NCI-H774 (cell line): ENCODE data around the gene JADE2.
A peak's percentile ranks its signal among the peaks of the same experiment; 100 is the strongest.
"Not testable (repeated sequence)": the region's sequence is repeated elsewhere in the genome, so short reads cannot be mapped to it uniquely, and the experiment has no call there.

ENCODE experiments used
- DNase-seq: peaks from one replicate; lab custom pipeline; 2025; lab: John Stamatoyannopoulos, UW

JADE2 gene

GRCh38 chr5:134524826-134525682 lies at the start of gene JADE2:
Gene JADE2, plus strand, starts transcription at chr5:134525670. Its CDS starts 10,188 bp downstream, at chr5:134535858.
- DNase-seq, result peak; percentile 65

- no peak for DNase-seq
Observed at GRCh38 chr5:134477462-134478245, 47.8 kb upstream of the JADE2 start.

GRCh38 chr5:134479839-134480238 lies 45.6 kb upstream of the JADE2 start:
- DNase-seq, result no peak

DNA sequence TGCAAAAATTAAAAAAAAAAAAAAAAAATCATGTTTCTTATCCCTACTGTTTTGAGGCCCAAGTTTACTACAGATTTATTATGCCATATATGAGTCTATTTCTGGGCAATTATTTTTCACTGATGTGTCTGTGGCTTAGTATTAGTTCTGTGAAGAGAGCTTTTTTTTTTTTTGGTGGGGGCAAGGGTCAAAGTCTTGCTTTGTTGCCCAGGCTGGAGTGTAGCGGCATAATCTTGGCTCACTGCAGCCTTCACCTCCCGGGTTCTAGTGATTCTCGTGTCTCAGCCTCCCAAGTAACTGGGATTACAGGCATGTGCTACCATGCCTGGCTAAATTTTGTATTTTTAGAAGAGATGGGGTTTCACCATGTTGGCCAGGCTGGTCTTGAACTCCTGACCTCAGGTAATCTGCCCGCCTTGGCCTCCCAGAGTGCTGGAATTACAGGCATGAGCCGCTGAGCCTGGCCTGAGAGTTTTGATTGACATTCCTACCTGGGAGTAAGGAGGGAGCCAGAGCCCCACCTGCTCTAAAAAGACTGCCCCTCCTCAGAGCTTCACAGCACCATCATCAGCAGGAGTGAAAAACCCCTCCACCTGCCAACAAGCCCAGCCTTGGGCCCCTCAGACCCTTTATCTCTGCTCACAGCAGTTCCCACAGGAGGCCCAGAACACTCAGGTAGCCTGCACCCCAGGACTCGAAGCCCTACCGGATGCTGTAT lies 36.1 kb upstream of the JADE2 start:
- no peak for DNase-seq

DNA sequence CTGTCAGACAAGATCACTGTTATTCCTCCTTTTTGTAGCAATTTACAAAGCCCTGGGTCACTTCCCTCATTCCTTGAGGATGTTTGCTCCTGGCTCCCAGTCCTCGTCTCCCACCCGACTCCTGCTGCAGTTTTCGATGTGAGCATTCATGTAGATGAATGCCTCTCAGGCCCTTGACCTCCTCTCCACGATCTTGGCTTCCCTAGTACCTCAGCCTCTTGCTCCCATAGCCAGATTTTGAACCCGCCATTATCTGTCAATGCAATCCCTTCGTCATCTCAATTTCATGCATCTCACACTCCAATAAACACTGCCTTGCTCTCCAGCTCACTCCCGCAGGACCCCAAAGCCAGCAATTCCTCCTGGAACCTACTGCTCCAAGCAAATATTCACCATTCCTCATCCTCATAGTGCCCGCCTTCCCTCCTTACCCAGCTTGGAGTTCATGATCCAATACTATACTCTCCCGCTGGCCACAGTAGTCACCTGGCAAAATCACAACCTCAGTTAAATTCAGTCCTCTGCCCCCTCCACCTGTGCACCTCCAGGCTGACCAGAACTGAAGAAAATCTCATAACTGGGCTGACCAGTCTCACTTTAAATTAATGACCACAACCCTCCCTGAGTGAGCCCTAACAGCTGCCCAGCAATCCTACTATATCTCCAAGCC lies 35.1 kb upstream of the JADE2 start:
- no peak for DNase-seq

GRCh38 chr5:134490925-134491271 lies 34.6 kb upstream of the JADE2 start:
- no peak for DNase-seq

GRCh38 chr5:134491841-134492442 lies 33.5 kb upstream of the JADE2 start:
- DNase-seq, result no peak

- DNase-seq, result no peak
Observed at GRCh38 chr5:134492568-134492967, 32.9 kb upstream of the JADE2 start.

DNA sequence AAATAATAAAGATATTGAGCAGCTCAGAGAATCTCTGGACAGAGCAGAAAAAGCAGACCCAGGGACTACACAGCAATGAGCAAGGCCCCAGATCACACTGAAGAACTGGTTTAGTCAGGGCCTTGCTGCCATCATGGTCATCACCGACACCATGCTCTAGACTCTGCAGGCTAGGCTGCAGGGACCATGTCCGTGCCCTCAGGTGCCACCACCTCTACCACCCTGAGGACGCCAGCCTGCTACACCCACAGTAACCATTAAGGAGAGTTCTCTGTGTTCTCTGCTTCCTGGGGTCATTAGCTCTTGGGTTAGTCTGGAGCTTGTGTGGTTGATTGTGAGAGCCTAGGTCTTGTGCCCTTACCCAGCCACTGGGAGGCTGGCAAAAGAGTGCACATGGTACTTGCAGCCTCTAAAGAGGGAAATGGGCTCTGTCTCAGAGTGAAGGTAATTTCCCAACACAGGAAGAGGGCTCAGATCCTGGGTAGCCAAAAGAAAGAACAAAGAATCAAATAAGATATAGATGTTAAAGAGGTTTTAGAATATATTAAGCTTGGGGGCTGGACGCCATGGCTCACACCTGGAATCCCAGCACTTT lies 31.9 kb upstream of the JADE2 start:
- DNase-seq, result no peak

DNA sequence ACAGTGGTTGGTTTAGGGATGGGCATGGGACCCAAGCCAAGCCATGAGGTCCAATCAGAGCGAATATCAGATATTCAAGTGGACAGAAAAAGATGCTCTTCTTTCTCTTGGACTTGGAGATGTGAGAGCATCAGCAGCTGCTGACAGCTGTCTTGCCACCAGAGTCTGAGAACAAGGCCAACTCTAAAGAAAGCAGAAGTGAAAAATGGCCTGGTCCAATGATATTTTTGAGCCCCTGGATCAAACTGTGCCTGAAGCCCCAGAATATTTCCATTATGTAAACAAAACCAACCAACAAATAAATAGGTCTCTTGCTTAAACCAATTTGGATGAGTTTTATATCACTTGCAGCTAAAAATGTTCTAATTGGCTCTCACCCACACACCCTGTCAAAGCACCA lies 30.7 kb upstream of the JADE2 start:
- DNase-seq, result no peak

- not testable (repeated sequence) for DNase-seq
Observed at GRCh38 chr5:134499905-134500304, 25.6 kb upstream of the JADE2 start.

- DNase-seq, result no peak
Observed at GRCh38 chr5:134500699-134501430, 24.6 kb upstream of the JADE2 start.

GRCh38 chr5:134502259-134502658 lies 23.2 kb upstream of the JADE2 start:
- no peak for DNase-seq

DNA sequence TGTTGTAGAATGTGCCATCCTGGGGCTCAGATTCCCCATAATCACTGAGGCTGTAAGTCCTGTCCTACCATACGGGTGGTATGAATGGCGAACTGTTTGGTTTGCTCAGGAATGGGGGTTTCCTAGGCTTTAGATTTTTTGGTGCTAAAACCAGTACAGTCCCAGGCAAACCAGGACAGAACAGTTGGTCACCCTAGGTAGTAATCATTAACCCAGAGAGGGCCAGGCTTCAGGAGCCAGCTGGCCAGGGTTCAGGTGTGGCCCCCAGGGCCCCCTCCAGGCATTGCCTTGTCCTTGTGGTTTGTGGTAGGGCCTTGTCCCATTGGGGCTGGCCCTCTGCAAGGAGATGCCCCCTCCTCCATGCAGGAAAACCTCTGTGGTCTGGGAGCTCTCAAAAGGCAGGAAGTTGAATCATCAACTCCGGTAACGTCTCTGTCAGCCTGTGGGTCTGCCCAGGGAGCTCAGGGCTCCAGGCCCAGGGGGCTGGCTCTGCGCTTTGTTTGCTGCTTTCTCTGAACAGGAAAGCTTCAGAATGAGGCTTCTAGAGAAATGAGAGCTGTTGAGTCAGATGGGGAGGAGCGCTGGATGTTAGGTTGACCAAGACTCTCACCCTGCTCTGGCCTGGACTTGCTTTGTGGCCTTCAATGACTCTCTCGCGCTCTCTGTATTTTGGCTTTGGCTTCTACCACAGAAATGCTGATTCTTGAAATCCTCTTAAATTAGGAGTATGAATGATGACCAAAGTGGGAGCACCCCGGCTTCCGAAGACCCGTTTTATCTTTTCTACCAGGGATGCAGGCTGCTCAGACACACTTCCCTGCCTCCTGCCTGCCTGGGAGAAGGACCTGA lies 22.2 kb upstream of the JADE2 start:
- DNase-seq, result no peak

DNA sequence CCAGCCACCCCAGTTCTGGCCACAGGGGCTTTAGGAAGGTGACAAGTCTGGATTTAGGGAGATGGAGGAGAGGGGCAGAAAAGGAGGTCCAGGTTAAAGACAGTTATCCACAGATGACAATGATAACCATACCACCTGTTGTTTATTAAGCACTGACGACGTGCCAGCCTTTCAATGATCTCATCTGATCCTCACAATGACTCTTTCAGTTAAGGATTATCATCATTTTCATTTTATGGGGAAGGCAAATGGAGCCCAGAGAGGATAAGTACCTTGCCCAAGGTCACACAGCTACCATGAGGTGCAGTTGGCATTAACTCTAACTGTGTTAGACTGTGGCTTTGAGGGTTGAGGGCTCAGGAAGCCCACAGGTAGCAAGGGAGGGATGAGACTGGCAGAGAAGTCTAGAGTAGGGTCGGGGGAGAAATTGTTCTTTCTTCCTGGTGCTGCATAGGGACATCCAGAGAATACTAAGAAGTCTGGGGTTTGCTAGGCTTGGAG lies 21.5 kb upstream of the JADE2 start:
- no peak for DNase-seq

- no peak for DNase-seq
Observed at GRCh38 chr5:134504629-134505300, 20.7 kb upstream of the JADE2 start.

DNA sequence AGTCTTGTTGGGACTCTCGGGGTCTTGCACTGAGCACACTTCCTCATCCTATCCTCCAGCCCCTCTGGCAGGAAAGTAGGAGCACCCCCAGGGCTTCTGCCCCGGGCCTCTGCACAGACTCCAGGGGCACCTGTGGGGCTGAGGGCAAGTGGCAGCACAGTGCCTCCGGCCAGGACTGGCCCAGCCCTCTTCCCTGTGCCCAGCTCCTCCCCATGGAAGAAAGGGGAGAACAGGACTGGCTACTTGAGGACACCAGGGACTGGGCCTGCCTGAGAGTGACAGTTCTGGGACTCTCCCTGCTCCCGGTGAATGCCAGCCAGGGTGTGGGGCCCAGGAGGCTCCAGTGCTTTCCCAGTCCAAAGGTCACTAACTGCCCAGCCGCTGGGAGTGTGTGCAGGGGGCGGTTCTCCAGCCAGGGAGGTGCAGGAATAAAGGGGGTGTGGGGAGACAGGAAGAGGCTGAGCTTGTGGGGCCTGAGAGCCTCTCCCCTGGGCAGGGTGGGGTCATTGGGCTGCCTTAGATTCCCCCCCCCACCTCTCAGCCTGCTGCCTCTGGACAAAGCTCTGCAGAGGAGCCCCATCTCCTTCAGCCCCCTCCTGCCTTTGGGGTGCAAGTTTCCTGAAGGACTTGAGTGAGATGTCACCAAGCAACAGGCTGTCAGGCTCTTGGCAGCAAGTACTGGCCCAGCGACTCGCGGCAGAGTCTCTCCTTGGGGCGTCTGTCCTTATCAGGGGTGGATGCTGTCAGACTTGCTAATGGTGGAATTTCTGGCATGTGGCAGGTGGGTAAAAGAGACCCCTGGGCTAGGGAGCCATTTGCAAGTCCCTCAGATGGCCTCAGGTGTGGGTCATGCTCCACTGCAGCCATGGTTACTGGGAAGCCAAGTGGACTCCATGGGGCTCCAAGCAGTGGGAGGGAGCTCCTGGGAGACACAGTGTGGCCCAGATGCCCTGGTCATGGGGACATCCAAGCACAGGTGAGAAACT lies 19.1 kb upstream of the JADE2 start:
- DNase-seq, result no peak

DNA sequence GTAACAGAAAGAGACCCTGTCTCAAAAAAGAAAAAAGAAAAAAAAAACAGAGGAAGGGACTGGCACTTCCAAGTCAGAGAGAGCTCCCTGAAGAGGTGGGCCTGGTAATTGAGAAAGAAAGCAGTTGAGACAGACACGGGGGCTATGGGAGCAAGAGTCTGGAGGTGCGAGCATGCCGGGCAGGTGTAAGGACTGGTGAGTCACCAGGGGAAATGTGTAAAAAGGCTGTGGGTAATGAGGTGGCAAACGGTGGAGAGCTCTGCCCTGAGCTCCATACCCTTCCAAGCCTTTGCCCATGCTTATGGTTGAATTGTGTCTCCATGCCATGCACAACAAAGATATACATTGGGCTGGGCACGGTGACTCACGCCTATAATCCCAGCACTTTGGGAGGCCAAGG lies 18.0 kb upstream of the JADE2 start:
- DNase-seq, result no peak
